Measurements from ENCODE around the gene TRMT112.

DNA sequence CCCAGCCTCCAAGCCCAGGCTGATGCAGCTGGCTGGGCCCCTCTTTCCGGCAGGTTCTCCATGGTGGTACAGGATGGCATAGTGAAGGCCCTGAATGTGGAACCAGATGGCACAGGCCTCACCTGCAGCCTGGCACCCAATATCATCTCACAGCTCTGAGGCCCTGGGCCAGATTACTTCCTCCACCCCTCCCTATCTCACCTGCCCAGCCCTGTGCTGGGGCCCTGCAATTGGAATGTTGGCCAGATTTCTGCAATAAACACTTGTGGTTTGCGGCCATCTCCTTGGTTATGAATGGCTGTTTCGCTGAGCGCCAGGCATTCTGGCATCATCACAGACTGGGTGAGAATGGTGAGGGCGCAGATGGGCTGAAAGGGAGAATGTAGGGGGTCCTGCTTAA is 4.2 kb upstream of the TRMT112 start:
- TF ChIP-seq, protein P1, sequence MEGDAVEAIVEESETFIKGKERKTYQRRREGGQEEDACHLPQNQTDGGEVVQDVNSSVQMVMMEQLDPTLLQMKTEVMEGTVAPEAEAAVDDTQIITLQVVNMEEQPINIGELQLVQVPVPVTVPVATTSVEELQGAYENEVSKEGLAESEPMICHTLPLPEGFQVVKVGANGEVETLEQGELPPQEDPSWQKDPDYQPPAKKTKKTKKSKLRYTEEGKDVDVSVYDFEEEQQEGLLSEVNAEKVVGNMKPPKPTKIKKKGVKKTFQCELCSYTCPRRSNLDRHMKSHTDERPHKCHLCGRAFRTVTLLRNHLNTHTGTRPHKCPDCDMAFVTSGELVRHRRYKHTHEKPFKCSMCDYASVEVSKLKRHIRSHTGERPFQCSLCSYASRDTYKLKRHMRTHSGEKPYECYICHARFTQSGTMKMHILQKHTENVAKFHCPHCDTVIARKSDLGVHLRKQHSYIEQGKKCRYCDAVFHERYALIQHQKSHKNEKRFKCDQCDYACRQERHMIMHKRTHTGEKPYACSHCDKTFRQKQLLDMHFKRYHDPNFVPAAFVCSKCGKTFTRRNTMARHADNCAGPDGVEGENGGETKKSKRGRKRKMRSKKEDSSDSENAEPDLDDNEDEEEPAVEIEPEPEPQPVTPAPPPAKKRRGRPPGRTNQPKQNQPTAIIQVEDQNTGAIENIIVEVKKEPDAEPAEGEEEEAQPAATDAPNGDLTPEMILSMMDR (IDR thresholded peaks at IDR 0.05) = no peak
- TF ChIP-seq POLR2A (IDR thresholded peaks at IDR 0.05) = no peak
